ENCODE data around the gene GFPT2. TPM values are rescaled to one million over a fixed set of nuclear protein-coding genes. Genes with fewer than 3 reads are reported as not detected.

The GFPT2 gene
- total and polyA plus RNA-seq, 9 donors = 18.5 to 135 (median 41.5) TPM

DNA sequence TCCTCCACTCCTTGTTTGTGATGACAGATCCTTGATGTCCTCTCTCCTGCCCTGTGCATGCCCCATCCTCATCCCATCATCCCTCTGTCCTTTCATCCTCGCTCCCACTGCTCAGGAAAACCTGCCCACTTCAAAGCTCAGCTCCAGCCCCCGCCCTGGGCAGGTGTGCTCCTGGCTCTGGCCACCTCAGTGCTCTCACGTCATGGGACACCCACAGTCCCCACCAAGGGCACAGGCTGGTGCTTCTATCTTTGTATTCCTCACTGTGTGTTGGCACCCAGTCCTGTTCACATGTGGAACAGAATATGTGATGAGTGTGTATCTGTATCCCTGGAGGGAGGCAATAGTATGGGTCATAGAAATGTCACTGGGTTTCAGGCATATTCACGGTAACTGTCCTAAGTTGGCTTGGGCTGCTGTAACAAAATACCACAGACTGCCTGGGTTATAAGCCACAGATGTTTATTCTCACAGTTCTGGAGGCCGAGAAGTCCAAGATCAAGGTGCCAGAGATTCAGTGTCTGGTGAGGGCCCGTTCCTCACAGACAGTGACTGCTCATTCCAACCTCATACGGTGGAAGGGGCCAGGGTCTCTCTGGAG lies 13.5 kb downstream of the GFPT2 start:
- no peak for DNase-seq
- no peak overlapping the region for H3K27ac ChIP-seq
- H3K36me3 ChIP-seq = no peaks in the 10 kb centered on the region
- 65 to 71% (median 70%) methylated on average over 7 of the region's 7 CpGs for WGBS, 3 donors
- intact Hi-C loops (cut with DNase I) = no loop called here
- H3K4me3 ChIP-seq = no peak overlapping the region
- no peak for TF ChIP-seq EP300 (IDR thresholded peaks at IDR 0.05)
- TF ChIP-seq POLR2A (IDR thresholded peaks at IDR 0.05) = no peak
- TF ChIP-seq CTCF (IDR thresholded peaks at IDR 0.05) = no peak
- H3K4me1 ChIP-seq (ENCODE audit: insufficient read depth) = peaks cover 8% of the 10 kb centered on the region
- no peaks in the 10 kb centered on the region for H3K9me3 ChIP-seq
- no peaks in the 10 kb centered on the region for H3K27me3 ChIP-seq

GRCh38 chr5:180338001-180338707 lies 15.0 kb downstream of the GFPT2 start:
- WGBS, 3 donors = 90 to 92% (median 90%) methylated on average over 22 of the region's 22 CpGs

DNA sequence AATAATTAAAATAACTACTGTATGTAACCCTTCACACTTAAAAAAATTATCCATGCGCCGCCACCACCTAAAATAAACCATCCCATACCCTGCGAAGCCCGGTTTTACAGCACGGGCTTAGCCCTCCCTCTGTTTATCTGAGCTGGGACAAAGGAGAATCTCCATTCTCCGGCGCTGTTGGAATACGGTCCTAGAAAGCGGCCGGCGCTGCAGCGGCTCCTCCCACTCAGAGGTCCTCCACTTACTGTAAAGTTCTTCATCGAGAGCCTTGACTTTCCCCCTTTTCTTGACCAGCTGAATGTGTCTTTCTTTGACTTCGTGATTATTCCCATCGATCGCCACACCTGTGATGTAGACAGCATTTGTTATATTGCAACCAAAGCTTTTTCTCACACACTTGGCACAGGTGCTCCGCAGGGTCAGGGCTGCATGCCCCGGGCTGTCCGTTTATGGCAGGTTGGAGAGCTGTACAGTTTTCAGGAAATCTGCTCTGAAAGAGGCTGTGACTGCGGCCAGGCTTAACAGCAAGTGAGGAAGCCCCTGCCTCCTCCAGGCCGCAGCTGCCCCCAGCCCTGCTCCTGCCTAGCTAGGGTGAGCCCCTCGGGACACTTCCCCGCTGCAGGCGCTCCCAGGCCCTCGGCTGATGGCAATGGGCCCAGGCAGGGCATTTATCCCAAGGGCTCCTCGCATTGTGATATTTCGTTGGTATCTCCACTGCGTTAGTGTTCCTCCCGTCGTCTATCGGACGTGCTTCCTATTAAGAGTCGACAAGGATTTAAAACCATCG lies 16.7 kb downstream of the GFPT2 start:
- intact Hi-C loops (cut with DNase I) = no loop called here

More at GRCh38 chr5:180338001-180338707, 15.0 kb downstream of the GFPT2 start:
- Histone ChIP-seq H3K9me3 (no peaks in the 10 kb centered on the region), H3K27me3 (no peaks in the 10 kb centered on the region), H3K27ac (no peak overlapping the region), H3K4me1 (ENCODE audit: insufficient read depth) (peaks cover 2% of the 10 kb centered on the region), H3K36me3 (no peaks in the 10 kb centered on the region), H3K4me3 (no peak overlapping the region)
- intact Hi-C loops (cut with DNase I) = no loop called here
- TF ChIP-seq EP300 (IDR thresholded peaks at IDR 0.05) = no peak
- TF ChIP-seq POLR2A (IDR thresholded peaks at IDR 0.05) = no peak
- no peak for TF ChIP-seq CTCF (IDR thresholded peaks at IDR 0.05)
- no peak for DNase-seq

GRCh38 chr5:180335614-180336233 lies 17.4 kb downstream of the GFPT2 start:
- H3K36me3 ChIP-seq = no peaks in the 10 kb centered on the region

More for the DNA sequence above, 16.7 kb downstream of the GFPT2 start:
- no peak overlapping the region for H3K4me3 ChIP-seq
- no peak for DNase-seq
- peaks cover 3% of the 10 kb centered on the region for H3K4me1 ChIP-seq (ENCODE audit: insufficient read depth)
- no peak for TF ChIP-seq POLR2A (IDR thresholded peaks at IDR 0.05)
- no peak overlapping the region for H3K27ac ChIP-seq
- no peaks in the 10 kb centered on the region for H3K27me3 ChIP-seq
- 86 to 91% (median 87%) methylated on average over 34 of the region's 34 CpGs for WGBS, 3 donors
- no peaks in the 10 kb centered on the region for H3K9me3 ChIP-seq
- no peaks in the 10 kb centered on the region for H3K36me3 ChIP-seq

More at GRCh38 chr5:180335614-180336233, 17.4 kb downstream of the GFPT2 start:
- 93 to 96% (median 94%) methylated on average over 18 to 19 of the region's 19 CpGs for WGBS, 3 donors
- intact Hi-C loops (cut with DNase I) = no loop called here
- Histone ChIP-seq H3K4me3 (no peak overlapping the region), H3K27me3 (no peaks in the 10 kb centered on the region), H3K9me3 (no peaks in the 10 kb centered on the region), H3K4me1 (ENCODE audit: insufficient read depth) (peaks cover 7% of the 10 kb centered on the region), H3K27ac (no peak overlapping the region)
- no peak for DNase-seq
- TF ChIP-seq CTCF (IDR thresholded peaks at IDR 0.05) = no peak
- TF ChIP-seq EP300 (IDR thresholded peaks at IDR 0.05) = no peak
- no peak for TF ChIP-seq POLR2A (IDR thresholded peaks at IDR 0.05)
